ENCODE measurements around the gene LRRC4B. TPM values are rescaled to one million over a fixed set of nuclear protein-coding genes. Genes with fewer than 3 reads are reported as not detected.

Gene LRRC4B
- total RNA-seq, 1 donor from 2014 or later = 4.6 TPM

DNA sequence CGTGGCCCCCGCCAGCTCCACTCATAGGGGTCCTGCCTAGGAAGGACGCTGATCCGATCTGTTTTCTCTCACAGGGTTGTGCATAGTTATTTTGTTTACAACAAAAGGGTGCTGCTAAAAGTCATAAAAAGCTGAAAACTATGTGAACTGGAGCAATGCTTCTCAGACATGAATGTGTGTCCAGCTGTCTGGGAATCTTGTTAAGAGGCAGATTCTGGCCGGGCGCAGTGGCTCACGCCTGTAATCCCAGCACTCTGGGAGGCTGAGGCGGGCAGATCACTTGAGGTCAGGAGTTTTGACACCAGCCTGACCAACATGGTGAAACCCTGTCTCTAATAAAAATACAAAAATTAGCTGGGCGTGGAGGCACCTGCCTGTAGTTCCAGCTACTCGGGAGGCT is 8.6 kb downstream of the LRRC4B start:
- TF ChIP-seq, protein P1, sequence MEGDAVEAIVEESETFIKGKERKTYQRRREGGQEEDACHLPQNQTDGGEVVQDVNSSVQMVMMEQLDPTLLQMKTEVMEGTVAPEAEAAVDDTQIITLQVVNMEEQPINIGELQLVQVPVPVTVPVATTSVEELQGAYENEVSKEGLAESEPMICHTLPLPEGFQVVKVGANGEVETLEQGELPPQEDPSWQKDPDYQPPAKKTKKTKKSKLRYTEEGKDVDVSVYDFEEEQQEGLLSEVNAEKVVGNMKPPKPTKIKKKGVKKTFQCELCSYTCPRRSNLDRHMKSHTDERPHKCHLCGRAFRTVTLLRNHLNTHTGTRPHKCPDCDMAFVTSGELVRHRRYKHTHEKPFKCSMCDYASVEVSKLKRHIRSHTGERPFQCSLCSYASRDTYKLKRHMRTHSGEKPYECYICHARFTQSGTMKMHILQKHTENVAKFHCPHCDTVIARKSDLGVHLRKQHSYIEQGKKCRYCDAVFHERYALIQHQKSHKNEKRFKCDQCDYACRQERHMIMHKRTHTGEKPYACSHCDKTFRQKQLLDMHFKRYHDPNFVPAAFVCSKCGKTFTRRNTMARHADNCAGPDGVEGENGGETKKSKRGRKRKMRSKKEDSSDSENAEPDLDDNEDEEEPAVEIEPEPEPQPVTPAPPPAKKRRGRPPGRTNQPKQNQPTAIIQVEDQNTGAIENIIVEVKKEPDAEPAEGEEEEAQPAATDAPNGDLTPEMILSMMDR (IDR thresholded peaks at IDR 0.05) = no peak
- peaks cover 6% of the 10 kb centered on the region for H3K4me1 ChIP-seq
- no peak overlapping the region for H3K4me3 ChIP-seq
- no peaks in the 10 kb centered on the region for H3K36me3 ChIP-seq
- no peak for ATAC-seq
- H3K27me3 ChIP-seq = peaks cover 46% of the 10 kb centered on the region
- no peak overlapping the region for H3K27ac ChIP-seq
- intact Hi-C loops (cut with DNase I) = no loop called here
- no peaks in the 10 kb centered on the region for H3K9me3 ChIP-seq
- DNase-seq = no peak

DNA sequence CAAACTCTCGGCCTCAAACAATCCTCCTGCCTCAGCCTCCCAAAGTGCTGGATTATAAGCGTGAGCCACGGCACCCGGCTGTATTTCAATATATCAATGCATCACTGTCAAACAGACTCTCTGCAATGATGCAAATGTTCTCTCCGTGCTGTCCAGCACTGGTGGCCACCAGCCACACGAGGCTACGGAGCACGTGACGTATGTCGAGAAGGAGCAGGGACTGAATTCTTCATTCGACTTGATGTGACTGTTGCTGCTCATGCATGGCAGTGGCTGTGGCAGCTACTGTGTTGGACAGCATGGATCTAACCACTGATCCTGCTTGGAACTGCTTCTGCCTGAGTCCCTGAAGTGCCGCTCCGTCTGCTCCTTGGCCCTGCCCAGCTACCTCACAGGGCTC is 9.8 kb downstream of the LRRC4B start:
- TF ChIP-seq, protein P1 (IDR thresholded peaks at IDR 0.05) = no peak
- DNase-seq = no peak
- intact Hi-C loops (cut with DNase I) = no loop called here
- H3K4me1 ChIP-seq = peaks cover 6% of the 10 kb centered on the region
- no peaks in the 10 kb centered on the region for H3K9me3 ChIP-seq
- no peak for ATAC-seq
- H3K27ac ChIP-seq = no peak overlapping the region
- H3K4me3 ChIP-seq = no peak overlapping the region
- H3K36me3 ChIP-seq = no peaks in the 10 kb centered on the region
- peaks cover 38% of the 10 kb centered on the region for H3K27me3 ChIP-seq

DNA sequence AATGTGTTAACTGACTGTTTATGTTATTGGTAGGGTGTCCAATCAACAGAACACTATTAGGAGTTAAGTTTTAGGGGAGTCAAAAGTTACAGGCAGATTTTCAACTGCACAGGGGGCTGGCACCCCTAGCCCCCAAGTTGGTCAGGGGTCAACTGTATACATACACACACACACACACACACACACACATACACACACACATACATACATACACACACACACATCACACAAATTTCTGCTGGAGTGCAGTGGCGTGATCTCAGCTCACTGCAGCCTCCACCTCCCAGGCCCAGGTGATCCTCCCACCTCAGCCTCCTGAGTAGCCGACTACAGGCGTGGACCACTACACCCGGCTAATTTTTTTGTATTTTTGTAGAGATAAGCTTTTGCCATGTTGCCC is 10.2 kb downstream of the LRRC4B start:
- Histone ChIP-seq H3K4me1 (peaks cover 6% of the 10 kb centered on the region), H3K27me3 (peaks cover 35% of the 10 kb centered on the region), H3K36me3 (no peaks in the 10 kb centered on the region), H3K4me3 (no peak overlapping the region), H3K27ac (no peak overlapping the region), H3K9me3 (no peaks in the 10 kb centered on the region)
- no peak for ATAC-seq
- DNase-seq = no peak
- intact Hi-C loops (cut with DNase I) = no loop called here
- TF ChIP-seq, protein P1 (IDR thresholded peaks at IDR 0.05) = no peak

DNA sequence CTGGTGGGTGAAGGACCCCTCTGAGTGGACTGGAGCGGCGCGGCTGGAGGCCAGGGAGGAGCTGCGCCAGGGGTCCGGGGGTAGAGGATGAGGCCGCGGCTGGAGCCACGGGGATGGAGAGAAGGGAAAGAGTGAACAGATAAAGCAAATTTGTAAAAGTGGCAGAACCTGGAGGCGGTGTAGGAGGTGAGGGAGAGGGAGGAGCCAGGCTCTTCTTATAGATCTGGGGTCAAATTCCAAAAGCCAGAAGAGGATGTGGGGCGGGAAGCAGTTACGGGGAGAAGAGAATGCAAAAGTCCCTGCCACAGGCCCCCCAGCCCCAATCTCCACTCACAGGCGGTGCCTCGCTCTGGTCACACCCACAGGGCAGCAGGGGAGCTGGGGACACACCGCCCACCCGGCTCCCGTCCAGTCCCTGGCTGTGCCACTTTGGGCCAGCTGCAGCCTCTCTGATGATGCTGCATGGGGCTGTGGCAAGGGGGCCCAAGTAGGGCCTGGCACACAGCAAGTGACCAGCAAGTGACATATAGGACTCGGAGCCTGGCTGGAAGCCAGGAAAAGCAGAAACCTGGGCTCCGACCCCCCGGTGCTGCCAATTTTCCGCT is 11.1 kb downstream of the LRRC4B start:
- H3K36me3 ChIP-seq = no peaks in the 10 kb centered on the region
- H3K27me3 ChIP-seq = peaks cover 38% of the 10 kb centered on the region
- H3K4me3 ChIP-seq = no peak overlapping the region
- ATAC-seq = no peak
- H3K9me3 ChIP-seq = no peaks in the 10 kb centered on the region
- no peak overlapping the region for H3K27ac ChIP-seq
- H3K4me1 ChIP-seq = peaks cover 6% of the 10 kb centered on the region
- intact Hi-C loops (cut with DNase I) = no loop called here
- DNase-seq = no peak
- TF ChIP-seq, protein P1 (IDR thresholded peaks at IDR 0.05) = no peak

DNA sequence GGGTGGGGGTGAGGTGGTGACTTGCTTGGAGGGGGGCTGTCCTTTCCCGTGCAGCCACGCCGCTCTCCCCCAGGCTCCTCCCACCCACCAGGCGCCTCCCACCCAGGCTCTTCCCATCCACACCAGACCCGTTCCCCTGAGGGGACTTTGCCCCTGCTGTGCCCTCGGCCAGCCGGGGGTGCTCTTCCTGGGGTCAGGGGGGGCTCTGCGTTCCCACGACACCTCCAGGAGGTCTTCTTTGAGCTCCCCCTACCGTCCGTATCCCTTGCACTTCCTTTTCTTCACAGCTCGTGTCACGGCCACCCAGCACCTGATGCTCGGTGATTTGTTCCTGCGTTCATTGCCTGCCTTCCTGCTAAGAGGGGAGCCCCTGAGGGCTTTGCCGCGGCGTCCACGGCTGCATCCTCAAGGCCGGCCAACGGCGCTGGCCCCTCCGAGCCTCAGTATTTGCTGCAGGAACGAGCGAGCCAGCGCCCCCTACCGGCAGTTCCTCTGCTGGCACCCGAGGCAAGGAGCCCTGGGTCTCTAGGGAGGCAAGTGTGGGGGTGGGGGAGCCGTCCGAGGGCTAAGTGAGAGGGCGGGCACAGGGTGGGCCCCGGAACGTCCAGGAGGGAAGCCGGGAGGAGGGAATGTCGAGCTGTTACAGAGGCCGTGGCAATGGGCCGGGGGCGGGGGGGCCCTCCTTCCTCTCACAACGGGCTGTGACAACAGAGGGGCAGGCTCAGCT is 11.8 kb downstream of the LRRC4B start:
- ATAC-seq (peak; percentile 76), DNase-seq (peak; percentile 87)
- peaks cover 38% of the 10 kb centered on the region for H3K27me3 ChIP-seq
- H3K4me3 ChIP-seq = peak overlapping the region; percentile 39
- H3K27ac ChIP-seq = no peak overlapping the region
- H3K36me3 ChIP-seq = no peaks in the 10 kb centered on the region
- TF ChIP-seq, protein P1 (IDR thresholded peaks at IDR 0.05) = peak; percentile 69
- no peaks in the 10 kb centered on the region for H3K9me3 ChIP-seq
- peaks cover 6% of the 10 kb centered on the region for H3K4me1 ChIP-seq
- intact Hi-C loops (cut with DNase I) = no loop called here
